GM12864 (cell line): ENCODE data around the gene DDIT4.

Experiments used
- DNase-seq: peaks from one replicate; pipeline ENCODE4 v3.0.0-alpha.2; 2011; ENCODE audit warnings: low read depth
- H3K4me3 ChIP-seq: 2 replicates; pipeline ENCODE4 v1.5.1; 2011; ENCODE audit warnings: mild to moderate bottlenecking, low read depth, low read length, control low read depth
- TF ChIP-seq, protein P1 (sequence below): IDR thresholded peaks from 2 replicates; pipeline ENCODE4 v1.5.1; 2011; ENCODE audit warnings: low read depth, mild to moderate bottlenecking, moderate library complexity, low read length, control low read depth, inconsistent platforms; ENCODE audit errors: missing control alignments

DDIT4 gene

DNA sequence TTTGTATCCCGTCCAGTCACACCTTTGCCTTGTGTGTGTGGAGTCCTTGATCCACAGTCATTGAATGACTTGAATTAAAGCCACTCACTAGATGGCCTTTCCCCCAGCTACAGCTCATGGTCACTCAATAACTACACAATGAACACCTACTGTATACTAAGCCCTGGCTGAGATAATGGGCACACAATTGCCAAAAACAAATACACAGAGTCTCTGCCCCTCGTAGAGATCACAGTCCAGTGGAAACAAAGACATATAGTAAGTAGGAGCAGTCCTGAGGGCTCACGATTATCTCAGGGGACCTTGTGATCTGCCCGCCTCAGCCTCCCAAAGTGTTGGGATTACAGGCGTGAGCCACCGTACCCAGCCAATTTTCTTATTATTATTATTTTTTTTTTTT lies 22.1 kb upstream of the DDIT4 start:
- no peak overlapping the region for H3K4me3 ChIP-seq
- no peak for DNase-seq
- TF ChIP-seq, protein P1, sequence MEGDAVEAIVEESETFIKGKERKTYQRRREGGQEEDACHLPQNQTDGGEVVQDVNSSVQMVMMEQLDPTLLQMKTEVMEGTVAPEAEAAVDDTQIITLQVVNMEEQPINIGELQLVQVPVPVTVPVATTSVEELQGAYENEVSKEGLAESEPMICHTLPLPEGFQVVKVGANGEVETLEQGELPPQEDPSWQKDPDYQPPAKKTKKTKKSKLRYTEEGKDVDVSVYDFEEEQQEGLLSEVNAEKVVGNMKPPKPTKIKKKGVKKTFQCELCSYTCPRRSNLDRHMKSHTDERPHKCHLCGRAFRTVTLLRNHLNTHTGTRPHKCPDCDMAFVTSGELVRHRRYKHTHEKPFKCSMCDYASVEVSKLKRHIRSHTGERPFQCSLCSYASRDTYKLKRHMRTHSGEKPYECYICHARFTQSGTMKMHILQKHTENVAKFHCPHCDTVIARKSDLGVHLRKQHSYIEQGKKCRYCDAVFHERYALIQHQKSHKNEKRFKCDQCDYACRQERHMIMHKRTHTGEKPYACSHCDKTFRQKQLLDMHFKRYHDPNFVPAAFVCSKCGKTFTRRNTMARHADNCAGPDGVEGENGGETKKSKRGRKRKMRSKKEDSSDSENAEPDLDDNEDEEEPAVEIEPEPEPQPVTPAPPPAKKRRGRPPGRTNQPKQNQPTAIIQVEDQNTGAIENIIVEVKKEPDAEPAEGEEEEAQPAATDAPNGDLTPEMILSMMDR, result no peak

DNA sequence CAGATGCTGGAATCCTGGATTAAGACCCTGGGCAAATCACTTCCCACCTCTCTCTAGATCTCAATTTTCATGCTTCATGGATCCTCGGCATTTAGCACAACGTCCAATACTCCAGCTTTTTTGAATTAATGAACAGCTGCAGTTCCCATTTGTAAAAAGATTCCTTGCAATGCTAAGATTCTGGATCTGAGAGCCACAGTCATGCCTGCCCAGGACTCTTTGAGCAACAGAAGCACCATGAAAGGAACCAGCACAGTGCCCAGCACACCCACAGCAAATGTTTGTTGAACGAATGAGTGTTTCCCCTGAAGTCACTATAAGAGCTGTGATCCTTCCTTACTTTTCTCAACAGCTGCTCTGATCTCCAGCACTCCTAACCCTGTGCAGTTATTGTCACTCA lies 20.8 kb upstream of the DDIT4 start:
- no peak for DNase-seq
- TF ChIP-seq, protein P1, result no peak
- no peak overlapping the region for H3K4me3 ChIP-seq

DNA sequence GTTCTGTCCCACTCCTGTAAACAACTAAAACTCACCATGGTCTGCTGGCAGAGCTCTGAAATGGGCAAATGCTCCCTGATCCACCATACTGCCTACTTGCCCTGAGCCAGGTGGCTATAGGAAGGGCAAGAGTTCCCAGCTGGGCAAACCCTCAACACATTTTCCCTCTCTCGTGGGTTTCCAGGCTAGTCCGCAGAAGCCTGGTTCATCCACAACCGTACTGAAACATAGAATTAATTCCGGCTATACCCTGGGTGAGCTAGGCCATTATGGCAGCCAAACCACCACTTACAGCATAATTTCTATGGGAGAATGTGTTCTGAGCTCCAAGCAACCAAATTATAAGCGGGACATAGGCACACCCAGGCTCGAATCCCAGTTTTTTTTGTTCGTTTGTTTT lies 20.1 kb upstream of the DDIT4 start:
- no peak overlapping the region for H3K4me3 ChIP-seq
- no peak for DNase-seq
- TF ChIP-seq, protein P1, result no peak

DNA sequence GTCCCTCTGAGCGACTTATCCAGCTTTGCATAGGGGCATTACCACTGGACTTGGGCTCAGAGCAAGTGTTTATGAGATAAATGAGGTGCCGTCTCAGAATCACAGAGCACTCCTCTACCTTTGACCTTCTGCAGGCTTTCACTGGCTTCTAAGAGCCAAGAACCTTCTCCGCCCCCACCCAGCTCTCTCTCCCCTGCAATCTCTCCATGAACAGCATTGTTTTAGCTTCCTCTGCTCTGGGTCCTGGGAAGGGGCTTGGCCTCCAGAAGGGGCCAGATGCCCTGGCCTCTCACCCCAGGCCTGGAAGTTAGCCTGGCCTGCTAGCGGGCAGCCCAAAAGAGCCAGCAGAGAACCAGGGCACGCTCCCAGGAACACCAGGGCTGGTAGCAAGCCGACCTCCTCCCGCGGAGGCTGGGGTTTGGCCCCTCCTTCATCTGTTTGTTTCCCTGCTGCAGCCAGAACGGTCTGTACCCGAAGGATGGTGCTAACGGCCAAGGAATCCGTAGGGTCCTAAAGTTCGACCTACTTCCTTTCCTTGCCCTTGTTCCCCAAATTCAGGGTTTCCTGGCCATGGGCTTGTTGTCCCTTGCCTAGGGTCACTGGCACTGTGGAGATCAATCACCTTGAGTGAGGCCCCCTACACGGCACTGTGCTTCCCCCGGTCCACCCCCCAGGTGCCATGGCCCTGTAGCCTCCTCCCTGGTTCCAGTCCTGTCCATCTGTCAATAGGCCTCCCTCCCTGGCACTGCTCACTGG lies 18.7 kb upstream of the DDIT4 start:
- H3K4me3 ChIP-seq, result no peak overlapping the region
- DNase-seq, result no peak
- TF ChIP-seq, protein P1, result no peak

DNA sequence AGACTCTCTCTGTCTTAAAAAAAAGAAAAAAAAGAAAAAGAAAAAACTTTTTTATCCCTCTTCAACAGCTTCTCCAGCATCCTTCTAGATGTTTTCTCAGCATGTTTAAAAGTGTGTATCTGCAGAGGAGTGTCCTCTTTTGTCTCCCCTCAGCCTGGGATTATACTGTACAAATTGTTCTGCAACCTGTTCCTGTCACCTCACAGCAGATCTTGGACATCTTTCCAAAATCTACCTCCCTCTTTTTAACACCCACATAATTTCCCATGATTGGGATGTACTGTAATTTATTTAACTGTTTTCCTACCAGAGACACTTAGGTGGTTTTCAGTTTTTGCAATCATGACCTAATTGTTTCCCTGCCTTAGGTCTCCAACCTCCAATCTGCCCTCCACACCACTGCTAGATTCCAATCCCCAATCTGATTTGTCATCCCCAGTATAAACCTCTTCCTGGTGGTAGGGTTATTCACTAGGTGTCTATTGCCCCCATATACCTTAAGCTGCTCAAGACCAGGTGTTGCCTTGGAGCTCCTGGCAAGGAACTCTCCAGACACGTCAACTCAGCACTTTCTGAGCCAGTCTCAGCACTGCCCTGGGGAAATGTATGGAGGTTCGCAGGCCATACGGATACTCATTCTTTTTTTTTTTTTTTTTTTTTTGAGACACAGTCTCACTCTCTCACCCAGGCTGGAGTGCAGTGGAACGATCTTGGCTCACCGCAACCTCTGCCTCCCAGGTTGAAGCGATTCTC lies 17.6 kb upstream of the DDIT4 start:
- TF ChIP-seq, protein P1, result no peak
- no peak overlapping the region for H3K4me3 ChIP-seq
- DNase-seq, result no peak

DNA sequence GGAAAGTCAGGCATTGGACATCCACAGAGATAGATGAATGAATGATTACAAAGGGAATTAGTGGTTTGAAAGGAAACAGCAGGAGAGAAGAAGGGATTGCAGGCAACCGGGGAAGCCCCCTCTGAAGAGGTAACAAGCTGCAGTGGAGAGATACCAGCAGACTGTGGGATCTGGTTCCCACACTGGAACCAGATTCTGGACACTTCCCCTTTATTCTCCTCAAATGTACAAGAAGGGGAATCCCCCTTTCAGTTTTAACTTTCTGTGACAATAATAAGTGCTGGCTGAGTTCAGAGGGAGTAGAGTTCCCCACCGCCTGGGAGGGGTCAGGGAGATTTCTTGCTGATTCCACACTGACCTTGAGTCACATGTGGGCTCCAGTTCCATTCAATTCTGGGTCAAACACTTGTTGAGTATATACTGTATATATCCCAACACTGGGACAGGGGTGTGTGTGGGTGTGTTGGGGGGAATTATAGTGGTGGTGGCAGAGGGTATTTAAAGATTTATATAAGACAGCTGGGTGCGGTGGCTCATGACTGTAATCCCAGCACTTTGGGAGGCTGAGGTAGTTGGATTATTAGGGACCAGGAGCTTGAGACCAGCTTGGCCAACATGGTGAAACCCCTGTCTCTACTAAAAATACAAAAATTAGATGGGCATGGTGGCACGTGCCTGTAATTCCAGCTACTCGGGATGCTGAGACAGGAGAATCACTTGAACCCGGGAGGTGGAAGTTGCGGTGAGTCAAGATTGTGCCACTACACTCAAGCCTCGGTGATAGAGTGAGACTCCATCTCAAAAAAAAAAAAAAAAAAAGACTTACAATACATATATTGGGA lies 16.5 kb upstream of the DDIT4 start:
- no peak for DNase-seq
- TF ChIP-seq, protein P1, result no peak
- H3K4me3 ChIP-seq, result no peak overlapping the region
